ENCODE data around the gene GALNT8.

Gene GALNT8

GRCh38 chr12:4766445-4766844 is 46.2 kb downstream of the GALNT8 start:
- no peak overlapping the region for H3K4ac ChIP-seq (ENCODE audit: low read length)
- no peak overlapping the region for H3K4me3 ChIP-seq (ENCODE audit: low read length in 2 of 2)
- H3K36me3 ChIP-seq (replicated peaks in 1 of 2; ENCODE audit: control insufficient read depth in 2 of 2, insufficient read depth in 2 of 2, low read length in 2 of 2) = peaks cover 6 to 27% of the 10 kb centered on the region in 2 donors
- no peaks in the 10 kb centered on the region for H3K79me1 ChIP-seq (ENCODE audit: low read depth, low read length)
- no peak overlapping the region for H2BK5ac ChIP-seq (ENCODE audit: low read length)
- H3K27me3 ChIP-seq (ENCODE audit: control insufficient read depth in 3 of 3, insufficient read depth in 3 of 3, low read depth in 1 of 3, low read length in 3 of 3) = no peaks in the 10 kb centered on the region
- H4K8ac ChIP-seq (ENCODE audit: low read depth, low read length) = no peak overlapping the region
- H2AFZ ChIP-seq (ENCODE audit: low read length) = no peak overlapping the region
- no peak overlapping the region for H2BK120ac ChIP-seq (ENCODE audit: low read depth, low read length)
- DNase-seq (ENCODE audit: low spot score) = no peak
- H3K9me3 ChIP-seq (replicated peaks in 1 of 2; ENCODE audit: control insufficient read depth in 2 of 2, insufficient read depth in 1 of 2, low read depth in 1 of 2, low read length in 2 of 2) = no peaks in the 10 kb centered on the region
- WGBS, 2 donors (ENCODE audit: extremely low coverage in 2 of 2, insufficient read length in 2 of 2, insufficient replicate concordance in 1 of 2) = no CpG with 5 or more reads among the region's 6 CpGs
- no peak overlapping the region for H3K23ac ChIP-seq (ENCODE audit: low read depth, low read length, poor library complexity)
- no peak overlapping the region for H2BK12ac ChIP-seq (ENCODE audit: low read length)
- no peak overlapping the region for H2AK5ac ChIP-seq (ENCODE audit: low read depth, low read length)
- H2BK15ac ChIP-seq (ENCODE audit: low read length) = no peak overlapping the region
- no peak overlapping the region for H3K27ac ChIP-seq (replicated peaks; ENCODE audit: low read length)
- no peak overlapping the region for H3K14ac ChIP-seq (ENCODE audit: low read length)
- peaks cover 0 to 2% of the 10 kb centered on the region in 2 donors for H3K4me1 ChIP-seq (ENCODE audit: control insufficient read depth in 2 of 2, insufficient read depth in 1 of 2, low read depth in 1 of 2, low read length in 2 of 2)
- H3K9ac ChIP-seq (ENCODE audit: low read depth, low read length, poor library complexity) = no peak overlapping the region
- no peak overlapping the region for H3K18ac ChIP-seq (ENCODE audit: low read length)
- H3K4me2 ChIP-seq (ENCODE audit: insufficient read depth, low read length, poor library complexity, severe bottlenecking) = no peak overlapping the region
- no peak overlapping the region for H4K91ac ChIP-seq (ENCODE audit: low read depth, low read length, poor library complexity)

DNA sequence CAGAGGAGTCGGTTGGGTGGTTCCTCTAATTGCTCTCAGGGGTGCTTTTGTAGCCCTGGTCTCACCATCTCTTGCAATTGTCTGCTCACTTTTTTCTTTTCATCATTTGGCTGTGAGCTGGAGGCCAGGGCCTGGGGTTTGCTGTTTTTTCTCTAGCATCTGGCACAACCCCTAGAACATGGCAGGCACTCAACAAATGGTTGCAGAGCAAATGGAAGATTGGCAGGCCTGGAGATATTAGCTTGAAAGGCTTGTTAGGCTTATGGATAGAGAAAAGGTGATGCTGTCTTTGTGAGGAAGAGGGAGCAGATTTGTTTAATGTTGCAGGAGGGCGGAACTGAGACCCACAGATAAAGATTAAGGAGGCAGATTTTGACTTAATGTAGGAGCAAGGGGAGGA is 47.0 kb downstream of the GALNT8 start:
- no peak overlapping the region for H2BK15ac ChIP-seq (ENCODE audit: low read length)
- H3K14ac ChIP-seq (ENCODE audit: low read length) = no peak overlapping the region
- H2AK5ac ChIP-seq (ENCODE audit: low read depth, low read length) = no peak overlapping the region
- H3K23ac ChIP-seq (ENCODE audit: low read depth, low read length, poor library complexity) = no peak overlapping the region
- DNase-seq (ENCODE audit: low spot score) = no peak
- H3K4me2 ChIP-seq (ENCODE audit: insufficient read depth, low read length, poor library complexity, severe bottlenecking) = no peak overlapping the region
- H4K91ac ChIP-seq (ENCODE audit: low read depth, low read length, poor library complexity) = no peak overlapping the region
- no peaks in the 10 kb centered on the region for H3K9me3 ChIP-seq (replicated peaks in 1 of 2; ENCODE audit: control insufficient read depth in 2 of 2, insufficient read depth in 1 of 2, low read depth in 1 of 2, low read length in 2 of 2)
- H2BK120ac ChIP-seq (ENCODE audit: low read depth, low read length) = no peak overlapping the region
- WGBS, 2 donors (ENCODE audit: extremely low coverage in 2 of 2, insufficient read length in 2 of 2, insufficient replicate concordance in 1 of 2) = no CpG with 5 or more reads among the region's 2 CpGs
- H4K8ac ChIP-seq (ENCODE audit: low read depth, low read length) = no peak overlapping the region
- H3K27ac ChIP-seq (replicated peaks; ENCODE audit: low read length) = no peak overlapping the region
- H3K18ac ChIP-seq (ENCODE audit: low read length) = no peak overlapping the region
- H3K36me3 ChIP-seq (replicated peaks in 1 of 2; ENCODE audit: control insufficient read depth in 2 of 2, insufficient read depth in 2 of 2, low read length in 2 of 2) = peaks cover 8 to 20% of the 10 kb centered on the region in 2 donors
- no peak overlapping the region for H3K4ac ChIP-seq (ENCODE audit: low read length)
- H3K4me1 ChIP-seq (ENCODE audit: control insufficient read depth in 2 of 2, insufficient read depth in 1 of 2, low read depth in 1 of 2, low read length in 2 of 2) = peaks cover 0 to 2% of the 10 kb centered on the region in 2 donors
- no peak overlapping the region for H2AFZ ChIP-seq (ENCODE audit: low read length)
- no peak overlapping the region for H2BK12ac ChIP-seq (ENCODE audit: low read length)
- H3K79me1 ChIP-seq (ENCODE audit: low read depth, low read length) = no peaks in the 10 kb centered on the region
- no peak overlapping the region for H2BK5ac ChIP-seq (ENCODE audit: low read length)
- H3K4me3 ChIP-seq (ENCODE audit: low read length in 2 of 2) = no peak overlapping the region
- H3K27me3 ChIP-seq (ENCODE audit: control insufficient read depth in 3 of 3, insufficient read depth in 3 of 3, low read depth in 1 of 3, low read length in 3 of 3) = no peaks in the 10 kb centered on the region
- H3K9ac ChIP-seq (ENCODE audit: low read depth, low read length, poor library complexity) = no peak overlapping the region

- no peak overlapping the region for H3K4ac ChIP-seq (ENCODE audit: low read length)
- no peaks in the 10 kb centered on the region for H3K79me1 ChIP-seq (ENCODE audit: low read depth, low read length)
- H3K36me3 ChIP-seq (replicated peaks in 1 of 2; ENCODE audit: control insufficient read depth in 2 of 2, insufficient read depth in 2 of 2, low read length in 2 of 2) = peaks cover 8 to 13% of the 10 kb centered on the region in 2 donors
- H3K27me3 ChIP-seq (ENCODE audit: control insufficient read depth in 3 of 3, insufficient read depth in 3 of 3, low read depth in 1 of 3, low read length in 3 of 3) = no peaks in the 10 kb centered on the region
- no peaks in the 10 kb centered on the region for H3K9me3 ChIP-seq (replicated peaks in 1 of 2; ENCODE audit: control insufficient read depth in 2 of 2, insufficient read depth in 1 of 2, low read depth in 1 of 2, low read length in 2 of 2)
- H2AFZ ChIP-seq (ENCODE audit: low read length) = no peak overlapping the region
- no peak overlapping the region for H4K8ac ChIP-seq (ENCODE audit: low read depth, low read length)
- H3K9ac ChIP-seq (ENCODE audit: low read depth, low read length, poor library complexity) = no peak overlapping the region
- no peak overlapping the region for H2BK12ac ChIP-seq (ENCODE audit: low read length)
- no peak overlapping the region for H2BK120ac ChIP-seq (ENCODE audit: low read depth, low read length)
- H2AK5ac ChIP-seq (ENCODE audit: low read depth, low read length) = no peak overlapping the region
- peaks cover 0 to under 1% of the 10 kb centered on the region in 2 donors for H3K4me1 ChIP-seq (ENCODE audit: control insufficient read depth in 2 of 2, insufficient read depth in 1 of 2, low read depth in 1 of 2, low read length in 2 of 2)
- DNase-seq (ENCODE audit: low spot score) = no peak
- H3K23ac ChIP-seq (ENCODE audit: low read depth, low read length, poor library complexity) = no peak overlapping the region
- whole genome bisulfite sequencing, 2 donors (ENCODE audit: extremely low coverage in 2 of 2, insufficient read length in 2 of 2, insufficient replicate concordance in 1 of 2) = no CpG with 5 or more reads among the region's 2 CpGs
- H3K18ac ChIP-seq (ENCODE audit: low read length) = no peak overlapping the region
- H3K27ac ChIP-seq (replicated peaks; ENCODE audit: low read length) = no peak overlapping the region
- no peak overlapping the region for H3K4me3 ChIP-seq (ENCODE audit: low read length in 2 of 2)
- no peak overlapping the region for H4K91ac ChIP-seq (ENCODE audit: low read depth, low read length, poor library complexity)
- no peak overlapping the region for H2BK5ac ChIP-seq (ENCODE audit: low read length)
- H3K4me2 ChIP-seq (ENCODE audit: insufficient read depth, low read length, poor library complexity, severe bottlenecking) = no peak overlapping the region
- no peak overlapping the region for H3K14ac ChIP-seq (ENCODE audit: low read length)
- H2BK15ac ChIP-seq (ENCODE audit: low read length) = no peak overlapping the region
Observed at GRCh38 chr12:4768341-4768740, 48.1 kb downstream of the GALNT8 start.

- H2BK15ac ChIP-seq (ENCODE audit: low read length) = no peak overlapping the region
- 100% methylated on average over 1 of the region's 5 CpGs; no CpG with 5 or more reads in 1 of the 2 donors for WGBS, 2 donors (ENCODE audit: extremely low coverage in 2 of 2, insufficient read length in 2 of 2, insufficient replicate concordance in 1 of 2)
Observed at GRCh38 chr12:4769073-4769472, 48.9 kb downstream of the GALNT8 start.

More at GRCh38 chr12:4769073-4769472, 48.9 kb downstream of the GALNT8 start:
- Histone ChIP-seq H3K9ac (ENCODE audit: low read depth, low read length, poor library complexity) (no peak overlapping the region), H3K18ac (ENCODE audit: low read length) (no peak overlapping the region), H2BK120ac (ENCODE audit: low read depth, low read length) (no peak overlapping the region), H2AK5ac (ENCODE audit: low read depth, low read length) (no peak overlapping the region), H2BK12ac (ENCODE audit: low read length) (no peak overlapping the region), H3K79me1 (ENCODE audit: low read depth, low read length) (no peaks in the 10 kb centered on the region), H2AFZ (ENCODE audit: low read length) (no peak overlapping the region), H3K14ac (ENCODE audit: low read length) (no peak overlapping the region), H3K4ac (ENCODE audit: low read length) (no peak overlapping the region), H3K27ac (replicated peaks; ENCODE audit: low read length) (no peak overlapping the region), H3K9me3 (replicated peaks in 1 of 2; ENCODE audit: control insufficient read depth in 2 of 2, insufficient read depth in 1 of 2, low read depth in 1 of 2, low read length in 2 of 2) (no peaks in the 10 kb centered on the region), H3K27me3 (ENCODE audit: control insufficient read depth in 3 of 3, insufficient read depth in 3 of 3, low read depth in 1 of 3, low read length in 3 of 3) (no peaks in the 10 kb centered on the region), H2BK5ac (ENCODE audit: low read length) (no peak overlapping the region), H3K4me3 (ENCODE audit: low read length in 2 of 2) (no peak overlapping the region), H3K23ac (ENCODE audit: low read depth, low read length, poor library complexity) (no peak overlapping the region), H4K91ac (ENCODE audit: low read depth, low read length, poor library complexity) (no peak overlapping the region), H3K4me1 (ENCODE audit: control insufficient read depth in 2 of 2, insufficient read depth in 1 of 2, low read depth in 1 of 2, low read length in 2 of 2) (no peaks in the 10 kb centered on the region), H3K4me2 (ENCODE audit: insufficient read depth, low read length, poor library complexity, severe bottlenecking) (no peak overlapping the region), H4K8ac (ENCODE audit: low read depth, low read length) (no peak overlapping the region), H3K36me3 (replicated peaks in 1 of 2; ENCODE audit: control insufficient read depth in 2 of 2, insufficient read depth in 2 of 2, low read length in 2 of 2) (peaks cover 6 to 10% of the 10 kb centered on the region in 2 donors)
- DNase-seq (ENCODE audit: low spot score) = no peak

Data from neuronal stem cell (in vitro differentiated cells).